K562 (cell line): Measurements from ENCODE around the gene DCTN1. TPM values are rescaled to one million over a fixed set of nuclear protein-coding genes. Genes with fewer than 3 reads are reported as not detected.

Experiments used
- ATAC-seq: fragments of 200-7000 bp; cut with Tn5 transposase; 3 replicates; pipeline ENCODE4 v1.9.1; 2020; ENCODE audit warnings: moderate library complexity
- BruUV-seq: library from RNA; stranded (reverse); fragments of 400-500 nt; replicated peaks from 2 replicates; lab custom pipeline; 2021; lab: Mats Ljungman, UMichigan
- CTCF ChIA-PET: fragments of 300-600 bp; formaldehyde crosslinking; extraction: SDS; loops from one replicate; lab custom pipeline; 2021; ENCODE audit warnings: low intra/inter-chr PET ratio; lab: Yijun Ruan, JAX
- POLR2A ChIA-PET: fragments of 300-600, 350-650 bp; sonication (Branson Sonifier 250); formaldehyde crosslinking; extraction: SDS; loops from one replicate; lab custom pipeline; 2021; ENCODE audit warnings: antibody characterized with exemption, inconsistent platforms; lab: Yijun Ruan, JAX
- DNase-seq, 4 experiments: peaks; one replicate each; pipeline versions ENCODE4 v3.0.0 to v3.0.0-alpha.2; 2011 to 2018; ENCODE audit warnings: low spot score in 3 of 4, mixed read lengths in 3 of 4; ENCODE audit errors: extremely low read depth in 1 of 4
- FAIRE-seq: peaks from 2 replicates; lab custom pipeline; 2011; peaks lifted over from hg19 to GRCh38; lab: Jason Lieb, UNC
- H2AFZ ChIP-seq: 2 replicates; pipeline ENCODE4 v1.6.0; 2011; ENCODE audit warnings: low read depth, low read length, control low read depth, inconsistent platforms
- H3K27ac ChIP-seq: fragments of 200-600 bp; 3 replicates; pipeline ENCODE4 v1.8.0; 2011; ENCODE audit warnings: low read depth, mild to moderate bottlenecking, control low read depth, inconsistent platforms, low read length, moderate library complexity, mixed read lengths; ENCODE audit errors: extremely low read depth
- H3K27me3 ChIP-seq, 2 experiments: fragments of 300-600 bp in 1 of 2; 2 replicates in 1 of 2; 3 replicates in 1 of 2; pipeline versions ENCODE4 v1.6.0 to v1.8.0; 2011; ENCODE audit warnings: inconsistent platforms in 2 of 2, low read length in 2 of 2, mild to moderate bottlenecking in 1 of 2, mixed read lengths in 1 of 2, moderate library complexity in 1 of 2; ENCODE audit not compliant: control insufficient read depth in 2 of 2, insufficient read depth in 2 of 2
- H3K36me3 ChIP-seq: fragments of 300-600 bp; 3 replicates; pipeline ENCODE4 v1.8.0; 2011; ENCODE audit warnings: mild to moderate bottlenecking, low read length, inconsistent platforms; ENCODE audit not compliant: control insufficient read depth, insufficient read depth
- H3K4me1 ChIP-seq, 2 experiments: fragments of 200-600 bp in 1 of 2; replicated peaks in 1 of 2; 2 replicates in 1 of 2; 3 replicates in 1 of 2; pipeline versions ENCODE4 v1.5.1 to v1.8.0; 2011; ENCODE audit warnings: inconsistent platforms in 2 of 2, low read length in 2 of 2, mild to moderate bottlenecking in 1 of 2, mixed read lengths in 1 of 2, moderate library complexity in 1 of 2; ENCODE audit not compliant: control insufficient read depth in 2 of 2, insufficient read depth in 2 of 2
- H3K4me2 ChIP-seq: 2 replicates; pipeline ENCODE4 v1.6.1; 2011; ENCODE audit warnings: low read length, control low read depth, inconsistent platforms, mixed read lengths; ENCODE audit not compliant: insufficient read depth
- H3K4me3 ChIP-seq: fragments of 200-600 bp; sonication (generic), shearing (Covaris generic); 2 replicates; pipeline ENCODE4 v1.5.1; 2016; ENCODE audit warnings: control low read depth, inconsistent platforms
- H3K79me2 ChIP-seq: fragments of 200-600 bp; 3 replicates; pipeline ENCODE4 v1.8.0; 2011; ENCODE audit warnings: low read length, inconsistent platforms; ENCODE audit not compliant: control insufficient read depth, insufficient read depth
- H3K9ac ChIP-seq, 2 experiments: 2 replicates each; pipeline versions ENCODE4 v1.6.0 to v1.6.1; 2011; ENCODE audit warnings: low read depth in 2 of 2, low read length in 2 of 2, control low read depth in 1 of 2, inconsistent platforms in 1 of 2, mild to moderate bottlenecking in 1 of 2, mixed read lengths in 1 of 2; ENCODE audit not compliant: insufficient read depth in 1 of 2
- H3K9me1 ChIP-seq: one replicate; pipeline ENCODE4 v1.6.0; 2011; ENCODE audit warnings: inconsistent platforms, mild to moderate bottlenecking, low read length, moderate library complexity; ENCODE audit not compliant: control insufficient read depth, insufficient read depth
- H3K9me3 ChIP-seq: replicated peaks from 2 replicates; pipeline ENCODE4 v1.5.1; 2011; ENCODE audit warnings: low read depth, low read length, inconsistent platforms; ENCODE audit not compliant: control insufficient read depth, insufficient read depth
- H4K20me1 ChIP-seq: replicated peaks from 2 replicates; pipeline ENCODE4 v1.6.1; 2011; ENCODE audit warnings: low read length, inconsistent platforms, mixed read lengths; ENCODE audit not compliant: control insufficient read depth, insufficient read depth
- BCL6 ChIP-seq: fragments of 250-450 bp; sonication (Bioruptor Pico); IDR thresholded peaks from 2 replicates; pipeline ENCODE4 v1.4.0; 2020
- BRD9 ChIP-seq: fragments of 450-650 bp; IDR thresholded peaks from 2 replicates; pipeline ENCODE4 v1.6.1; 2018; ENCODE audit warnings: low read depth; ENCODE audit not compliant: partially characterized antibody
- CBFB ChIP-seq: sonication (generic); formaldehyde crosslinking; IDR thresholded peaks from 2 replicates; pipeline ENCODE4 v1.4.0; 2020; ENCODE audit warnings: mild to moderate bottlenecking, missing genetic modification reagents
- CC2D1A ChIP-seq: fragments of 450-650 bp; IDR thresholded peaks from 2 replicates; pipeline ENCODE4 v1.6.1; 2017; ENCODE audit warnings: mild to moderate bottlenecking
- GABPB1 ChIP-seq: sonication (generic); formaldehyde crosslinking; IDR thresholded peaks from 2 replicates; pipeline ENCODE4 v1.8.0; 2022; ENCODE audit warnings: mild to moderate bottlenecking, missing genetic modification reagents
- GTF2A2 ChIP-seq: IDR thresholded peaks from 2 replicates; pipeline ENCODE4 v1.6.1; 2016; ENCODE audit warnings: mild to moderate bottlenecking, missing genetic modification characterization, missing compliant biosample characterization
- KLF13 ChIP-seq: fragments of 450-650 bp; IDR thresholded peaks from 2 replicates; pipeline ENCODE4 v1.6.1; 2016; ENCODE audit warnings: missing genetic modification characterization, low read depth, mild to moderate bottlenecking, missing compliant biosample characterization, moderate library complexity, borderline replicate concordance
- NCOA1 ChIP-seq: fragments of 450-650 bp; IDR thresholded peaks from 2 replicates; pipeline ENCODE4 v1.6.1; 2016; ENCODE audit warnings: low read depth
- NR0B1 ChIP-seq: fragments of 450-650 bp; IDR thresholded peaks from one replicate; pipeline ENCODE4 v1.6.1; 2018; ENCODE audit warnings: mild to moderate bottlenecking, moderate library complexity; ENCODE audit not compliant: partially characterized antibody
- RBM39 ChIP-seq: fragments of 200-400 bp; formaldehyde crosslinking; optimal IDR thresholded peaks from 2 replicates; pipeline ENCODE3; 2018; ENCODE audit warnings: low read depth, low read length
- TAF15 ChIP-seq: fragments of 200-400 bp; formaldehyde crosslinking; IDR thresholded peaks from 2 replicates; pipeline ENCODE4 v1.6.1; 2017; ENCODE audit warnings: mild to moderate bottlenecking, low read depth, low read length, moderate library complexity
- TCF7L2 ChIP-seq: fragments of 150-350 bp; IDR thresholded peaks from 2 replicates; pipeline ENCODE4 v1.6.1; 2016; ENCODE audit warnings: low read depth, mild to moderate bottlenecking, low read length, moderate library complexity
- TEAD1 ChIP-seq, 2 experiments: fragments of 450-650 bp in 1 of 2; sonication (generic) in 1 of 2; formaldehyde crosslinking; IDR thresholded peaks; 2 replicates each; pipeline versions ENCODE4 v1.4.0 to v1.8.0; 2020 to 2022; ENCODE audit warnings: mild to moderate bottlenecking in 2 of 2, missing genetic modification reagents in 1 of 2
- TEAD2 ChIP-seq: fragments of 450-650 bp; IDR thresholded peaks from 2 replicates; pipeline ENCODE4 v1.6.1; 2016; ENCODE audit warnings: missing genetic modification characterization, control low read depth, missing compliant biosample characterization
- U2AF1 ChIP-seq: fragments of 200-400 bp; formaldehyde crosslinking; optimal IDR thresholded peaks from 2 replicates; pipeline ENCODE3; 2017; ENCODE audit warnings: mild to moderate bottlenecking, low read depth, low read length, moderate library complexity
- ZC3H4 ChIP-seq: sonication (generic); formaldehyde crosslinking; IDR thresholded peaks from 2 replicates; pipeline ENCODE4 v1.9.0; 2021; ENCODE audit warnings: missing genetic modification reagents, borderline replicate concordance
- ZNF263 ChIP-seq: sonication (generic); formaldehyde crosslinking; IDR thresholded peaks from 2 replicates; pipeline ENCODE4 v1.8.0; 2022; ENCODE audit warnings: mild to moderate bottlenecking, missing genetic modification reagents, borderline replicate concordance
- WGBS: fragments of 100-300 bp; shearing (Covaris generic); methylation state at CpG from one replicate; pipeline ENCODE4 v1.1.6; 2016; ENCODE audit warnings: low coverage, mixed read lengths; ENCODE audit not compliant: insufficient coverage; ENCODE audit errors: missing lambda C conversion rate; 5-methylcytosine and 5-hydroxymethylcytosine counted together
- in situ Hi-C: fragments of 300-500 bp; cut with MboI; formaldehyde crosslinking; loops from 4 replicates; pipeline ENCODE4 v1.15.0; 2018; ENCODE audit warnings: inconsistent platforms, mixed read lengths
- intact Hi-C: fragments of 100-400 bp; cut with micrococcal nuclease; formaldehyde crosslinking; loops from 2 replicates; pipeline ENCODE4 v1.14.2; 2022
- polyA plus RNA-seq, 8 experiments: library from polyadenylated mRNA; depleted of rRNA in 4 of 8; stranded (reverse) in 5 of 8; unstranded in 3 of 8; fragments of >200 nt; fragmentation: Nextera tagmentation in 2 of 8; fragmentation: Illumina TruSeq in 1 of 8; extraction: Ambion mirVana in 2 of 8; extraction: Trizol in 1 of 8; gene quantifications; 2 replicates each; pipeline versions ENCODE4 v1.2.1 to v1.2.3, GENCODE V29; 2011 to 2014; ENCODE audit warnings: inconsistent platforms in 1 of 8, missing spikeins in 1 of 8
- total RNA-seq, 7 experiments: library from RNA; depleted of rRNA in 6 of 7; stranded (reverse); fragments of >200 nt in 6 of 7; fragmentation: Illumina TruSeq in 2 of 7; extraction: Trizol in 2 of 7; gene quantifications; 2 replicates each; pipeline versions ENCODE4 v1.2.1 to v1.2.3, GENCODE V29; 2011 to 2021; ENCODE audit warnings: low replicate concordance in 1 of 7
- TF ChIP-seq, protein P1 (sequence below), 2 experiments: fragments of 450-650 bp in 1 of 2; sonication (generic) in 1 of 2; formaldehyde crosslinking in 1 of 2; IDR thresholded peaks in 1 of 2; conservative IDR thresholded peaks in 1 of 2; 2 replicates each; pipeline versions ENCODE4 v1.6.1 to v1.8.1; 2016 to 2023; ENCODE audit warnings: mild to moderate bottlenecking in 2 of 2, moderate library complexity in 2 of 2, inconsistent platforms in 1 of 2, missing genetic modification reagents in 1 of 2
- TF ChIP-seq, protein P2 (sequence below): sonication (generic); IDR thresholded peaks from 2 replicates; pipeline ENCODE4 v1.6.1; 2016

The DCTN1 gene
- total and polyA plus RNA-seq, 9 of the 15 experiments (the other 6 are each of a cell fraction or from before 2014, with no cell fraction given): 23.9 to 71.7 (median 45.0) TPM

- Histone ChIP-seq H3K4me2 (no peak overlapping the region), H3K79me2 (no peaks in the 10 kb centered on the region), H3K27ac (no peak overlapping the region), H3K4me3 (no peak overlapping the region), H2AFZ (no peak overlapping the region), H3K36me3 (no peaks in the 10 kb centered on the region), H3K27me3 (peaks cover 2 to 8% of the 10 kb centered on the region in 2 experiments; a peak in 3 of 5 replicates), H3K4me1 (peaks cover 5 to 23% of the 10 kb centered on the region in 2 experiments; a peak in 3 of 5 replicates), H3K9me1 (no peaks in the 10 kb centered on the region), H3K9ac (no peak overlapping the region), H4K20me1 (no peaks in the 10 kb centered on the region), H3K9me3 (no peaks in the 10 kb centered on the region)
- no TSS peak for BruUV-seq
- ATAC-seq (no peak), DNase-seq (no peak), FAIRE-seq (no peak)
- in situ Hi-C loops: no loop called here
- CTCF ChIA-PET: no interaction called here
- intact Hi-C loops: loop anchor here (5.0 kb wide), 1 partner anchor 164 kb away; no protein-coding TSS in a partner anchor
- WGBS: 9% methylated on average over 9 of the region's 9 CpGs
- TF ChIP-seq ZNF263: no peak
- no peak for TF ChIP-seq RBM39
- TF ChIP-seq BRD9: no peak
- no peak for TF ChIP-seq TEAD2 (tag)
- TF ChIP-seq BCL6 (CRISPR knock-in tag): no peak
- TF ChIP-seq GTF2A2 (tag): no peak
- no peak for TF ChIP-seq NR0B1
- no peak for TF ChIP-seq CBFB (CRISPR knock-in tag)
- no peak for TF ChIP-seq U2AF1
- TF ChIP-seq, protein P1, sequence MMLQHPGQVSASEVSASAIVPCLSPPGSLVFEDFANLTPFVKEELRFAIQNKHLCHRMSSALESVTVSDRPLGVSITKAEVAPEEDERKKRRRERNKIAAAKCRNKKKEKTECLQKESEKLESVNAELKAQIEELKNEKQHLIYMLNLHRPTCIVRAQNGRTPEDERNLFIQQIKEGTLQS (IDR thresholded peaks at IDR 0.05): no peak
- TF ChIP-seq, protein P1 (CRISPR knock-in tag; conservative IDR thresholded peaks at IDR 0.05): no peak
- no peak for TF ChIP-seq CC2D1A
- TF ChIP-seq GABPB1: no peak
- TF ChIP-seq TCF7L2: no peak
- no peak for TF ChIP-seq NCOA1
- TF ChIP-seq KLF13: no peak
- no peak for TF ChIP-seq TEAD1 (CRISPR knock-in tag; IDR thresholded peaks at IDR 0.05)
- TF ChIP-seq, protein P2, sequence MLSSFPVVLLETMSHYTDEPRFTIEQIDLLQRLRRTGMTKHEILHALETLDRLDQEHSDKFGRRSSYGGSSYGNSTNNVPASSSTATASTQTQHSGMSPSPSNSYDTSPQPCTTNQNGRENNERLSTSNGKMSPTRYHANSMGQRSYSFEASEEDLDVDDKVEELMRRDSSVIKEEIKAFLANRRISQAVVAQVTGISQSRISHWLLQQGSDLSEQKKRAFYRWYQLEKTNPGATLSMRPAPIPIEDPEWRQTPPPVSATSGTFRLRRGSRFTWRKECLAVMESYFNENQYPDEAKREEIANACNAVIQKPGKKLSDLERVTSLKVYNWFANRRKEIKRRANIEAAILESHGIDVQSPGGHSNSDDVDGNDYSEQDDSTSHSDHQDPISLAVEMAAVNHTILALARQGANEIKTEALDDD: no peak
- no peak for TF ChIP-seq TAF15
- no peak for TF ChIP-seq ZC3H4 (CRISPR knock-in tag)
- POLR2A ChIA-PET: interaction anchor here (0.7 kb wide), 2 partner anchors 8 to 151 kb away, joined by 3 read pairs; no protein-coding TSS in a partner anchor
Observed at GRCh38 chr2:74423231-74424095, 43.4 kb upstream of the DCTN1 start.
